CD14-positive monocyte (primary cell): ENCODE data around the gene AP2S1. TPM values are rescaled to one million over a fixed set of nuclear protein-coding genes. Genes with fewer than 3 reads are reported as not detected.
A peak's percentile ranks its signal among the peaks of the same experiment; 100 is the strongest.

Experiments used
- DNase-seq, 3 donors: peaks; one replicate each; pipeline ENCODE4 v3.0.0-alpha.2; 2011 to 2022
- H2AFZ ChIP-seq: 2 replicates; pipeline ENCODE4 v1.6.0; 2012; ENCODE audit warnings: mild to moderate bottlenecking, low read depth, low read length, inconsistent platforms; ENCODE audit not compliant: insufficient read depth, poor library complexity, severe bottlenecking
- H3K27ac ChIP-seq, 2 donors: 1 replicate in 1 of 2; 2 replicates in 1 of 2; pipeline ENCODE4 v1.5.1; 2012 to 2013; ENCODE audit warnings: low read length in 2 of 2, control low read depth in 1 of 2, inconsistent platforms in 1 of 2, low read depth in 1 of 2, mild to moderate bottlenecking in 1 of 2
- H3K27me3 ChIP-seq, 2 donors: one replicate each; pipeline versions ENCODE4 v1.6.0 to v1.6.1; 2011 to 2013; ENCODE audit warnings: low read length in 2 of 2; ENCODE audit not compliant: control insufficient read depth in 2 of 2, insufficient read depth in 2 of 2
- H3K36me3 ChIP-seq, 2 donors: replicated peaks in 1 of 2; 1 replicate in 1 of 2; 2 replicates in 1 of 2; pipeline versions ENCODE4 v1.5.1 to v1.6.1; 2012 to 2013; ENCODE audit warnings: low read length in 2 of 2, control low read depth in 1 of 2, inconsistent platforms in 1 of 2, mild to moderate bottlenecking in 1 of 2; ENCODE audit not compliant: insufficient read depth in 2 of 2, control insufficient read depth in 1 of 2
- H3K4me1 ChIP-seq, 2 donors: 1 replicate in 1 of 2; 2 replicates in 1 of 2; pipeline versions ENCODE4 v1.5.1 to v1.6.1; 2012 to 2013; ENCODE audit warnings: low read length in 2 of 2, control low read depth in 1 of 2, inconsistent platforms in 1 of 2, mild to moderate bottlenecking in 1 of 2, moderate library complexity in 1 of 2; ENCODE audit not compliant: insufficient read depth in 2 of 2, control insufficient read depth in 1 of 2
- H3K4me2 ChIP-seq: replicated peaks from 2 replicates; pipeline ENCODE3; 2012; ENCODE audit warnings: low read length, moderate library complexity, mild to moderate bottlenecking; ENCODE audit not compliant: poor library complexity, severe bottlenecking; ENCODE audit errors: extremely low read depth
- H3K4me3 ChIP-seq, 3 experiments: fragments of 200-600 bp in 1 of 3; sonication (generic) in 1 of 3; replicated peaks in 1 of 3; 1 replicate in 2 of 3; 2 replicates in 1 of 3; pipeline ENCODE4 v1.5.1; 2011 to 2013; ENCODE audit warnings: low read length in 3 of 3, mild to moderate bottlenecking in 3 of 3, control low read depth in 2 of 3, low read depth in 2 of 3, inconsistent platforms in 1 of 3, moderate library complexity in 1 of 3
- H3K79me2 ChIP-seq: 2 replicates; pipeline ENCODE4 v1.6.0; 2012; ENCODE audit warnings: mild to moderate bottlenecking, control low read depth, inconsistent platforms, low read length, moderate library complexity; ENCODE audit not compliant: insufficient read depth
- H3K9ac ChIP-seq: 2 replicates; pipeline ENCODE4 v1.6.0; 2017; ENCODE audit warnings: low read length, mild to moderate bottlenecking; ENCODE audit not compliant: insufficient read depth, poor library complexity, severe bottlenecking
- H3K9me3 ChIP-seq, 2 donors: replicated peaks in 1 of 2; 1 replicate in 1 of 2; 2 replicates in 1 of 2; pipeline versions ENCODE4 v1.5.1 to v1.6.1; 2012 to 2013; ENCODE audit warnings: low read length in 2 of 2, control low read depth in 1 of 2; ENCODE audit not compliant: control insufficient read depth in 1 of 2, insufficient read depth in 1 of 2
- H4K20me1 ChIP-seq: 2 replicates; pipeline ENCODE4 v1.6.0; 2012; ENCODE audit warnings: mild to moderate bottlenecking, low read length, control low read depth, moderate library complexity; ENCODE audit not compliant: insufficient read depth
- H3K27ac Mint-ChIP-seq, 7 donors: one replicate each; pipeline ENCODE4 v1.8.0; 2020; ENCODE audit warnings: mild to moderate bottlenecking in 7 of 7, mixed read lengths in 7 of 7, moderate library complexity in 6 of 7, inconsistent platforms in 2 of 7
- H3K27me3 Mint-ChIP-seq, 3 donors: one replicate each; pipeline ENCODE4 v1.8.0; 2021 to 2022; ENCODE audit warnings: low read depth in 3 of 3, mild to moderate bottlenecking in 3 of 3, mixed read lengths in 3 of 3, moderate library complexity in 3 of 3, inconsistent platforms in 1 of 3
- H3K36me3 Mint-ChIP-seq, 2 donors: one replicate each; pipeline ENCODE4 v1.8.0; 2020; ENCODE audit warnings: mixed read lengths in 2 of 2, inconsistent platforms in 1 of 2, mild to moderate bottlenecking in 1 of 2
- H3K4me1 Mint-ChIP-seq: one replicate; pipeline ENCODE4 v1.8.0; 2020; ENCODE audit warnings: mild to moderate bottlenecking, mixed read lengths
- H3K4me3 Mint-ChIP-seq, 2 donors: one replicate each; pipeline ENCODE4 v1.8.0; 2020; ENCODE audit warnings: mild to moderate bottlenecking in 2 of 2, mixed read lengths in 2 of 2, moderate library complexity in 1 of 2
- H3K9me3 Mint-ChIP-seq, 7 donors: one replicate each; pipeline ENCODE4 v1.8.0; 2020 to 2022; ENCODE audit warnings: mixed read lengths in 7 of 7, mild to moderate bottlenecking in 6 of 7, moderate library complexity in 6 of 7, inconsistent platforms in 2 of 7
- WGBS: methylation state at CpG from one replicate; pipeline ENCODE4 v1.1.5; 2013; ENCODE audit warnings: missing lambda C conversion rate; ENCODE audit not compliant: insufficient coverage; 5-methylcytosine and 5-hydroxymethylcytosine counted together
- intact Hi-C, 2 donors: fragments of 100-400 bp; cut with micrococcal nuclease; formaldehyde crosslinking; loops; one replicate each; pipeline versions ENCODE4 v1.15.0 to v1.15.1; 2023
- polyA plus RNA-seq, 3 donors: library from polyadenylated mRNA; depleted of rRNA in 1 of 3; unstranded in 2 of 3; stranded (reverse) in 1 of 3; fragments of 300-500 nt in 2 of 3; fragments of >200 nt in 1 of 3; fragmentation: Illumina TruSeq in 2 of 3; gene quantifications; 1 replicate in 2 of 3; 2 replicates in 1 of 3; pipeline ENCODE4 v1.2.3, GENCODE V29; 2012 to 2021
- TF ChIP-seq, protein P1 (sequence below): fragments of 200-600 bp; IDR thresholded peaks from one replicate; pipeline ENCODE4 v1.8.0; 2022; ENCODE audit warnings: antibody characterized with exemption, mild to moderate bottlenecking

The AP2S1 gene
- polyA plus RNA-seq, 3 donors, result 123 to 194 (median 170) TPM

DNA sequence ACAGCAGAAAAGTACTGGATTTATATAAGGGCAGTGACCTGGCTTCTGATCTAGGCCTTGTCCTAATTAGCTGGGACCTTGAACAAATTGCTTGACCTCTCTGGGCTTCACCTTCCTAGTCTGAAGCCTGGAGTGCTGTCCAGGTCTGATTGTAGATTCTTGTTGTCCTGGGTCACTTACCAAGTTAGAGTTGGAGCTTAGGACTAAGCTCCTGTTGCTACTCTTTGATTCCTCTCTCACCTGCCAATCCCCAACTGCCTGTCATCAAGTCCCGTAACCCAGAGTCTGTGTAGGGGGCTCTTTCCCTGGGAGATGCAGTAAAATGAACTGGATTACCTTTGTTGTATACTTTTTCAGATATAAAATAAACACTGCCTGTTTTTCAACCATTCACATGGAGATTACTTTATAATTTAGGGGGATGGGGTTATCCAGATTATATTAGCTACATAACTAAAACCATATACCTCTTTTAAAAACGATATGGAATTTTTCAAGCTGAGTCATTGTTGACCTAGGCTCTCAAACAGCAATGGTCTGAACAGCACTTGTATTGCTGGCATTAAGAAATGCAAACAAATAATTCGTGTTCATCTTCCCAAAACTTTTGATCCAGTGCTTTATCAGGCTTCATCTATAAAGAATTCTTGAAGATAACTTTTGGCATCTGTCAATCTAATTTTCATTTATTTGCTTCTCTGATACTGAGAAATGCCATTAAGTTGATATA is 15.9 kb upstream of the AP2S1 start:
- Histone ChIP-seq H3K27ac (no peak overlapping the region), H4K20me1 (peaks cover 92% of the 10 kb centered on the region), H3K9me3 (no peaks in the 10 kb centered on the region), H3K79me2 (peaks cover 100% of the 10 kb centered on the region), H3K4me3 (no peak overlapping the region), H2AFZ (no peak overlapping the region), H3K9ac (no peak overlapping the region), H3K4me2 (no peak overlapping the region), H3K27me3 (no peaks in the 10 kb centered on the region), H3K4me1 (peaks cover 27 to 33% of the 10 kb centered on the region in 2 donors), H3K36me3 (no peaks in the 10 kb centered on the region)
- no CpG with 5 or more reads among the region's 3 CpGs for WGBS
- no peak for DNase-seq
- TF ChIP-seq, protein P1, sequence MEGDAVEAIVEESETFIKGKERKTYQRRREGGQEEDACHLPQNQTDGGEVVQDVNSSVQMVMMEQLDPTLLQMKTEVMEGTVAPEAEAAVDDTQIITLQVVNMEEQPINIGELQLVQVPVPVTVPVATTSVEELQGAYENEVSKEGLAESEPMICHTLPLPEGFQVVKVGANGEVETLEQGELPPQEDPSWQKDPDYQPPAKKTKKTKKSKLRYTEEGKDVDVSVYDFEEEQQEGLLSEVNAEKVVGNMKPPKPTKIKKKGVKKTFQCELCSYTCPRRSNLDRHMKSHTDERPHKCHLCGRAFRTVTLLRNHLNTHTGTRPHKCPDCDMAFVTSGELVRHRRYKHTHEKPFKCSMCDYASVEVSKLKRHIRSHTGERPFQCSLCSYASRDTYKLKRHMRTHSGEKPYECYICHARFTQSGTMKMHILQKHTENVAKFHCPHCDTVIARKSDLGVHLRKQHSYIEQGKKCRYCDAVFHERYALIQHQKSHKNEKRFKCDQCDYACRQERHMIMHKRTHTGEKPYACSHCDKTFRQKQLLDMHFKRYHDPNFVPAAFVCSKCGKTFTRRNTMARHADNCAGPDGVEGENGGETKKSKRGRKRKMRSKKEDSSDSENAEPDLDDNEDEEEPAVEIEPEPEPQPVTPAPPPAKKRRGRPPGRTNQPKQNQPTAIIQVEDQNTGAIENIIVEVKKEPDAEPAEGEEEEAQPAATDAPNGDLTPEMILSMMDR, result no peak
- Mint-ChIP-seq H3K36me3 (peaks cover 4 to 7% of the 10 kb centered on the region in 2 donors), H3K27me3 (no peaks in the 10 kb centered on the region), H3K27ac (peak overlapping the region in 3 of 7 donors; percentile 19 to 69 (median 41)), H3K9me3 (peaks cover 0 to 4% (median 0%) of the 10 kb centered on the region in 7 donors), H3K4me3 (no peak overlapping the region), H3K4me1 (peaks cover 20% of the 10 kb centered on the region)
- intact Hi-C loops, result loop anchor here in 1 of 2 donors (10.0 kb wide), 1 partner anchor 118 kb away; no protein-coding TSS in a partner anchor

DNA sequence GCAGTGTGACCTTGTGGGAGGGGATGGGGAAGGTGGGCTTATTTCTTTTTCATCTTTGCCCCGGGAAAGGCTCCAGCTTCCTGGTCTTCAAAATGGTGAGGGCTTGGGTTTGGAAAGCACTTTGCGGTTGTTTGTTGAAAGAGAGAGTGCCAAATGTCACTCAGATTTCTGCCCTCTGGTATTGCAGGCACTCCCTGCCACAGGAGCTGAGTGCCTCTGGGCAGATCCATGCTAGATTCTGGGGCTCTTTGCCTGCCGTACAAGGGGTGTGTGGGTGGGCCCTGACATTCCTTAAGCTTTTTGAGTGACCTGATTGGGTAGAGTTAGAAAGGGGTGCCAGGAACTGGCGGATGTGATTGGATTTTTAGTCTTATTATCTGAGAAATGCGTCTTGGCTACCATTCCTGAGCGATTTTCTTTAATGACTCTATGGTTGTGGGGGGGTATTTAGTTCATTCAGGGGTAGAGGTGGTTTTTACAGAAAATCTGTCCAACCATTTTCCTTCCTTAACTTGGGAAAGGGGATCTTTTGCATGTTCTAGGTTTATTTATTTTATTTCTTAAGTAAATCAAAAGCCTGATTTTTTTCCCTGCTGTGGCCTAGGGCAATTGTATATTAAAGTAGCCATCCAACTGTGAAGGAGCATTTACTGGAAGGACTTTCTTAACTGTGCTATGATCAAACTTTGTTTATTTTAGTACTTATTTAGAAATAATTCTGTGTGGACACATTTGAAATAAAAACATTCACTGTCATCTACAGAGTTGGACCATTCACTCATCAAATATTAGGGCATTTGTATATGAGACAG is 13.4 kb upstream of the AP2S1 start:
- H3K4me2 ChIP-seq, result no peak overlapping the region
- no peak overlapping the region for H2AFZ ChIP-seq
- H3K27ac ChIP-seq, result no peak overlapping the region
- H3K4me3 ChIP-seq, result no peak overlapping the region
- Mint-ChIP-seq H3K36me3 (peaks cover 4 to 7% of the 10 kb centered on the region in 2 donors), H3K4me3 (no peak overlapping the region), H3K9me3 (peaks cover 0 to 4% (median 0%) of the 10 kb centered on the region in 7 donors), H3K4me1 (peaks cover 28% of the 10 kb centered on the region), H3K27me3 (no peaks in the 10 kb centered on the region), H3K27ac (no peak overlapping the region)
- intact Hi-C loops, result loop anchor here in 1 of 2 donors (10.0 kb wide), 1 partner anchor 121 kb away; no protein-coding TSS in a partner anchor
- H3K9ac ChIP-seq, result no peak overlapping the region
- peaks cover 71% of the 10 kb centered on the region for H4K20me1 ChIP-seq
- no peaks in the 10 kb centered on the region for H3K36me3 ChIP-seq
- H3K27me3 ChIP-seq, result no peaks in the 10 kb centered on the region
- peaks cover 0 to 3% of the 10 kb centered on the region in 2 donors for H3K9me3 ChIP-seq
- WGBS, result 96% methylated on average over 3 of the region's 6 CpGs
- H3K4me1 ChIP-seq, result peaks cover 34 to 49% of the 10 kb centered on the region in 2 donors
- DNase-seq, result no peak
- H3K79me2 ChIP-seq, result peaks cover 79% of the 10 kb centered on the region
- TF ChIP-seq, protein P1, result no peak
